Activated naive CD4-positive, alpha-beta T cell treated with anti-CD3 and anti-CD28 coated beads, Interleukin-2, amount 50 U/mL, for 72 hours (primary cell): Measurements from ENCODE around the gene TMEM231. TPM values are rescaled to one million over a fixed set of nuclear protein-coding genes. Genes with fewer than 3 reads are reported as not detected.

Source experiments
- total RNA-seq, 2 donors: library from RNA; stranded (reverse); gene quantifications; one replicate each; pipeline ENCODE4 v1.2.3, GENCODE V29; 2022

The TMEM231 gene
- total RNA-seq, 2 donors from 2014 or later = 2.8 to 6.0 TPM

Other genes with a start within 250 kb of the TMEM231 start
- 10 to 100 TPM; 47.5 to 49.7 TPM for gene CFDP1, start 122.7 kb downstream of the TMEM231 start, total RNA-seq
- 10 to 100 TPM; 21.8 to 33.5 TPM for gene TMEM170A, start 91.6 kb downstream of the TMEM231 start, total RNA-seq
- not detected for gene CHST6, start 60.8 kb downstream of the TMEM231 start, total RNA-seq
- under 1 TPM; 0.10 to 0.18 TPM for gene CHST5, start 20.1 kb downstream of the TMEM231 start, total RNA-seq
- gene GABARAPL2, start 10.1 kb upstream of the TMEM231 start, total RNA-seq = 10 to 100 TPM; 56.0 to 82.3 TPM
- 10 to 100 TPM; 39.0 to 44.8 TPM for gene ADAT1, start 67.0 kb upstream of the TMEM231 start, total RNA-seq
- 100 to 1,000 TPM; 236 to 265 TPM for gene KARS1, start 91.4 kb upstream of the TMEM231 start, total RNA-seq
- gene TERF2IP, start 91.5 kb upstream of the TMEM231 start, total RNA-seq = 10 to 100 TPM; 54.9 to 89.9 TPM
- gene CPHXL2, start 120.8 kb upstream of the TMEM231 start, total RNA-seq = not detected
- not detected for gene DUXB, start 145.2 kb upstream of the TMEM231 start, total RNA-seq
- not detected for gene CPHXL, start 170.2 kb upstream of the TMEM231 start, total RNA-seq